Spinal cord (tissue), 10 donors: ENCODE measurements around the gene FEZF2. TPM values are rescaled to one million over a fixed set of nuclear protein-coding genes. Genes with fewer than 3 reads are reported as not detected.

ENCODE experiments used
- DNase-seq, 6 donors: peaks; one replicate each; pipeline versions ENCODE4 v3.0.0 to v3.0.0-alpha.2; 2013 to 2015; ENCODE audit warnings: low spot score in 6 of 6, low read depth in 4 of 6
- H3K27ac ChIP-seq: one replicate; pipeline ENCODE4 v1.5.1; 2013; ENCODE audit warnings: low read depth, low read length, control low read depth
- H3K27me3 ChIP-seq: one replicate; pipeline ENCODE4 v1.6.1; 2013; ENCODE audit warnings: low read length; ENCODE audit not compliant: control insufficient read depth, insufficient read depth
- H3K36me3 ChIP-seq: one replicate; pipeline ENCODE4 v1.6.1; 2013; ENCODE audit warnings: low read length; ENCODE audit not compliant: control insufficient read depth, insufficient read depth
- H3K4me1 ChIP-seq: one replicate; pipeline ENCODE4 v1.6.1; 2013; ENCODE audit warnings: low read length; ENCODE audit not compliant: control insufficient read depth, insufficient read depth
- H3K4me3 ChIP-seq: one replicate; pipeline ENCODE4 v1.5.1; 2013; ENCODE audit warnings: low read depth, low read length, control low read depth
- H3K9me3 ChIP-seq: one replicate; pipeline ENCODE4 v1.6.1; 2013; ENCODE audit warnings: low read length; ENCODE audit not compliant: control insufficient read depth, insufficient read depth
- WGBS: methylation state at CpG from one replicate; pipeline ENCODE4 v1.1.5; 2013; ENCODE audit warnings: missing lambda C conversion rate; ENCODE audit not compliant: insufficient coverage; 5-methylcytosine and 5-hydroxymethylcytosine counted together
- polyA plus RNA-seq, 2 donors: library from polyadenylated mRNA; unstranded; fragments of 120-200 nt; gene quantifications; one replicate each; pipeline ENCODE4 v1.2.1, GENCODE V29; 2013; ENCODE audit not compliant: insufficient read length in 2 of 2
- total RNA-seq, 2 donors: library from RNA; depleted of rRNA in 1 of 2; stranded (reverse); fragments of 120-200 nt in 1 of 2; fragments of >200 nt in 1 of 2; gene quantifications; one replicate each; pipeline versions ENCODE4 v1.2.3 to v1.2.4, GENCODE V29; 2013 to 2014
- donor health status: healthy.

The FEZF2 gene
- total and polyA plus RNA-seq, 4 donors, result 0.27 to 0.61 TPM; not detected in 2

GRCh38 chr3:62403765-62404164, 30.4 kb upstream of the FEZF2 start:
- WGBS, result no CpG with 5 or more reads among the region's 3 CpGs

DNA sequence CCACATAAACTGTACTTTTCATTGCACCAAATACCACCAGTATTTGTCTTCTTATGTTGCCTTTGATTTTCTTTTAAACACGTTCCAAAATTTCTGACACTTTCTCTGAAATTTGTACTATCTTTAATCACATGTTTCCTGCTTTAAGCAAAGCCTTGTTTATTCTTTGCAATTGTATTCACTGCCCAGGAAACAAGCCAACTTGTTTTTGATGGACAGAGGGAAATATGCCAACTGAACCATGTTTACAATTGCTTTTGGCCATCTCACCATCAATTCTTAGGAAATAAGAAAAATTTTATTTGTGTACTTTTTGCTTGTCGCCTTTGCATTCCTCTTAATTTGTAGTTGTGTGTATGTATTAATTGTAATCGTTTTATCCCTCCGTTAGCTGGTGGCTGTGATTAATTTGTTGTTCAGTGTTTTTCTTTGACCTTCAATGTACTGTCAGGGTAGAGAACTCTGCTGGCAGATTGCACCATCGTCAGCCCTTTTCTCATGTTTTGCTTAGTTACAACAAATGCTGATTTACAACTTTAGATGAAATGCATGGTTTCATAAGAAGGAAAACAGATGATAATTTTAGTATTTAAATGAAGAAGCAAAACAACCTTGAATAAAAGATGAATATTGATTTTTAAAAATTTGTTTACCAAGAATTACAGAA, 19.4 kb upstream of the FEZF2 start:
- Histone ChIP-seq H3K36me3 (no peaks in the 10 kb centered on the region), H3K27ac (no peak overlapping the region), H3K27me3 (peaks cover 3% of the 10 kb centered on the region), H3K9me3 (no peaks in the 10 kb centered on the region), H3K4me1 (no peaks in the 10 kb centered on the region), H3K4me3 (no peak overlapping the region)
- 30% methylated on average over 2 of the region's 5 CpGs for WGBS
- peak in 1 of 6 donors; percentile 38 for DNase-seq

More at GRCh38 chr3:62403765-62404164, 30.4 kb upstream of the FEZF2 start:
- Histone ChIP-seq H3K27me3 (no peaks in the 10 kb centered on the region), H3K9me3 (no peaks in the 10 kb centered on the region), H3K36me3 (no peaks in the 10 kb centered on the region), H3K27ac (no peak overlapping the region), H3K4me3 (no peak overlapping the region), H3K4me1 (no peaks in the 10 kb centered on the region)
- DNase-seq, result peak in 2 of 6 donors; percentile 29 to 33

DNA sequence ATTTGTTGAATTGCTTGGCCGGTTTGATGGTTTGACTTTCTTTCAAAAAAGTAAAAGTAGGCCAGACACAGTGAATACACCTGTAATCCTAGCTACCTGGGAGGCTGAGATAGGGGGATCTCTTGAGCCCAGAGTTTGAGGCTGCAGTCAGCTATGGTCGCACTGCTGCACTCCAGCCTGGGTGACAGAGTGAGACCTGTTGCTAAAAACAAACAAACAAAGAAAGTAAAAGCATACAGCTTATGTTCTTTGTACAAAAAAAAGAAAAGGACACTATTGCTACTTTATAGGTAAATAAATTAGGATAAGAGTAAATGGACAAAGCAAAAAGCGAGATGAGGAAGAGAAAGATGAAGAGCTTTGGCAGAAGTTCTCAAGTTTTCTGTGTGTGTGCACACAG, 13.9 kb upstream of the FEZF2 start:
- no CpG with 5 or more reads among the region's 3 CpGs for WGBS

DNA sequence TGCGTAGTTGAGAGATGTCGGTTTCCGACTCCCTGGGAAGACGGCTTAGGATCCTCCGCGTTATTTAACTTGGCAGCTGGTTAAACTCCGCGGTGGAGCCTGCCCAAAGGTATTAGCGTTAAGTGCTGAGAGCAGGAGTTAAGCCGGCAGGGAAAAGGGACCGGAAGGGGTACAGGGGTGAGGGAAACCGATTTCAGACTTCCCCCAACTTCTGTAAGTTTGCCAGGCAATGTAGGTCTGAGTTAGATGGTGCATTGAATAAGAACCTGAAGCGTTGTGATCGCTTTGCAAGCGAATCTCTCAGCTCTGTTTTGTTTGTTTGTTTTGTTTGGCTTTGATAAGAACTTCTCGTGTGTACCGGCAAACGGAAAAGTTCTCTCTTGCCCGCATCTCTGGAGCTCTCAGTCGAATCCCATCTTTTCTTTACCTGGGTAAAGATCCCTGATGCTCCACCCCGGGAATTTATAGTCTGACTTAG, 6.0 kb upstream of the FEZF2 start:
- H3K9me3 ChIP-seq, result no peaks in the 10 kb centered on the region
- DNase-seq, result peak in 2 of 6 donors; percentile 49 to 70

More for the DNA sequence above, 13.9 kb upstream of the FEZF2 start:
- Histone ChIP-seq H3K36me3 (no peaks in the 10 kb centered on the region), H3K4me1 (no peaks in the 10 kb centered on the region), H3K9me3 (no peaks in the 10 kb centered on the region), H3K27me3 (peaks cover 20% of the 10 kb centered on the region), H3K27ac (no peak overlapping the region), H3K4me3 (no peak overlapping the region)
- no peak for DNase-seq

GRCh38 chr3:62378921-62379320, 5.6 kb upstream of the FEZF2 start:
- peaks cover 88% of the 10 kb centered on the region for H3K27me3 ChIP-seq
- peak in 1 of 6 donors; percentile 65 for DNase-seq
- peaks cover 15% of the 10 kb centered on the region for H3K4me1 ChIP-seq
- H3K4me3 ChIP-seq, result no peak overlapping the region
- H3K36me3 ChIP-seq, result no peaks in the 10 kb centered on the region
- no peak overlapping the region for H3K27ac ChIP-seq
- 14% methylated on average over 1 of the region's 14 CpGs for WGBS
- H3K9me3 ChIP-seq, result no peaks in the 10 kb centered on the region

More for the DNA sequence above, 6.0 kb upstream of the FEZF2 start:
- no peak overlapping the region for H3K27ac ChIP-seq
- no peak overlapping the region for H3K4me3 ChIP-seq
- H3K27me3 ChIP-seq, result peaks cover 83% of the 10 kb centered on the region
- under 1% methylated on average over 17 of the region's 21 CpGs for WGBS
- no peaks in the 10 kb centered on the region for H3K36me3 ChIP-seq
- H3K4me1 ChIP-seq, result peaks cover 12% of the 10 kb centered on the region

DNA sequence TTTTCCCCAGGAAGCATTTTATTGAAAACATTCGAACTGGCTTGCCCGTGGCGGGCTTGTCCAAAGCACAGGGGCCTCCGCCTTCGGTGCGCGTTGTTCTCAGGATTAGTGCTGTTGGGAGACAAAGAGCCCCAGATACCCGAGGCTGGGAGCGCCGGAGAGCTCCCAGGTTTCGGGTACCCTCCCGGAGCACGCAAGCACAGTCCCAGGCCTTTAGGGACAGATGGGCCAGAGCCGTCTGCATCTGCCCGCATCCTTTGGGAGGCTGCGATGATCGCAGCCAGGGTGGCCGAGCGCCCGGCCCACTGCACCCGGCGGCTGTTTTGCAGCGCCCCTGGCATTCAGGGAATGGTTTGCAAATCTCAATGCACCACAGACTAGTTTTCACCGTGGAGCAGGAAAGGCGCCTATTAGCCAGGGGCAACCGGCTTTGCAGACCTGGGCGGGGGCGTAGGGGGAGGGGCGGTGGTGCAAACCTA, 5.0 kb upstream of the FEZF2 start:
- no peaks in the 10 kb centered on the region for H3K36me3 ChIP-seq
- peaks cover 94% of the 10 kb centered on the region for H3K27me3 ChIP-seq
- DNase-seq, result peak in 2 of 6 donors; percentile 58 to 73
- no peak overlapping the region for H3K4me3 ChIP-seq
- WGBS, result under 1% methylated on average over 23 of the region's 29 CpGs
- no peaks in the 10 kb centered on the region for H3K9me3 ChIP-seq
- peaks cover 21% of the 10 kb centered on the region for H3K4me1 ChIP-seq
- H3K27ac ChIP-seq, result no peak overlapping the region

- H3K4me1 ChIP-seq, result peaks cover 29% of the 10 kb centered on the region
- H3K4me3 ChIP-seq, result no peak overlapping the region
- H3K27me3 ChIP-seq, result peaks cover 99% of the 10 kb centered on the region
- peak in 2 of 6 donors; percentile 37 to 58 for DNase-seq
- H3K36me3 ChIP-seq, result no peaks in the 10 kb centered on the region
- H3K9me3 ChIP-seq, result no peaks in the 10 kb centered on the region
- H3K27ac ChIP-seq, result no peak overlapping the region
- 14% methylated on average over 61 of the region's 65 CpGs for WGBS
Measured at GRCh38 chr3:62376906-62377877, 3.8 kb upstream of the FEZF2 start.

DNA sequence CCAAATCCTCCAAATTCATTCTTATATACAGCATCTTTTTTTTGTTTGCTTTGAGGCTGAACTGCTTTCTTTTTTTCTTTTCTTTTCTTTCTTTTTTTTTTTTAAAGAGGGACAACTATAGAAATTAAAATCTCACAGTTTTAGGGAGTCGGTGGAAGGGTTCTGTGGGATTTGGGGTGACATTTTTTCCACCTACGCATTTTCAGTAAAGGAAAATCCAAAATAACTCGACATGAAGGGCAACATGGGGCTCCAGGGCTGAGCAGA, 3.0 kb upstream of the FEZF2 start:
- Histone ChIP-seq H3K4me3 (no peak overlapping the region), H3K4me1 (peaks cover 36% of the 10 kb centered on the region), H3K27ac (no peak overlapping the region), H3K9me3 (no peaks in the 10 kb centered on the region), H3K27me3 (peaks cover 99% of the 10 kb centered on the region), H3K36me3 (no peaks in the 10 kb centered on the region)
- DNase-seq, result no peak
- no CpG with 5 or more reads among the region's 3 CpGs for WGBS

DNA sequence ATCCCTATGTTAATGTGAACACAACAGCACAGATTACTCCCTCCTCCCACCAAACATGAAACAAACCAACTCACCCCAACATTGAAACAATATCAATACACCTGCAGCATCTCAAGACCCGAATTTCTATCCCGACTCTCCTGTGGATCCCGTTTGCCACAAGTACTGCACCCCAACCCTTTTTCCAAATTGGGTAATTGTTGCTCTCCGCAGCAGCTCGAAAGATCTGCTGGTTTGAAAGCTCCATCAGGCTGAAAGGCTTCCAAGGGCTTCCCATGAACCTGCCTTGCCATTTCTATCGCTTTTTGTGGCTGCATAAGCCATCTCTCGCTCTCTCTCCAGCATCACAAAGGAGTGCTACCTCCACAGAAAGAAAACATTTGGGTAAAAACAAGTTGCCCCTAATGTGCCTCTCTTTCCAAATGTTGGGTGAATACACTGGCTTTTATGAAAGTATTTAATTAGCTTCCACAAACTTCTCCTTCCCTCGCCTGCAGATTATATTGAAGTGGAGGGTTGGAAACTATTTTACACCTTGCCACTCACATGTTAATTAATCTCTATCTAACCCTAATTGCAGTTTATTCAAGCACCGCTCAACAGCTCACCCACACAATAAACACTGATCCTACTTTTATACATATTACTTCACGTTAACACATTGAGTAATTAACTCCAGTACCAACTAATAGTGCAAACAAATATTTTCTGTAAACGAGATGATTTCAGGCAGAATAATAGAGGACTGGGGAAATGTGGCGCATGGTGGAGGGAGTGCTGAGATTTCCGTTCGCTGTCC, 2.5 kb upstream of the FEZF2 start:
- Histone ChIP-seq H3K4me3 (no peak overlapping the region), H3K27me3 (peaks cover 99% of the 10 kb centered on the region), H3K36me3 (no peaks in the 10 kb centered on the region), H3K9me3 (no peaks in the 10 kb centered on the region), H3K27ac (no peak overlapping the region), H3K4me1 (peaks cover 41% of the 10 kb centered on the region)
- WGBS, result 1% methylated on average over 6 of the region's 14 CpGs
- DNase-seq, result peak in 2 of 6 donors; percentile 49 to 62
